Colonic mucosa (tissue), 4 donors: ENCODE measurements around the gene IRF6. TPM values are rescaled to one million over a fixed set of nuclear protein-coding genes. Genes with fewer than 3 reads are reported as not detected.

Source experiments
- DNase-seq: peaks from one replicate; pipeline ENCODE4 v3.0.0-alpha.2; 2020
- H3K27ac ChIP-seq: fragments of 200-600 bp; one replicate; pipeline ENCODE4 v1.8.0; 2021
- H3K27me3 ChIP-seq: fragments of 200-600 bp; one replicate; pipeline ENCODE4 v1.8.0; 2021
- H3K36me3 ChIP-seq: fragments of 200-600 bp; one replicate; pipeline ENCODE4 v1.8.0; 2021
- H3K4me1 ChIP-seq: fragments of 200-600 bp; one replicate; pipeline ENCODE4 v1.8.0; 2021; ENCODE audit warnings: mild to moderate bottlenecking
- H3K4me3 ChIP-seq: fragments of 200-600 bp; one replicate; pipeline ENCODE4 v1.8.0; 2021
- H3K9ac ChIP-seq, 2 donors: one replicate each; pipeline ENCODE4 v1.7.0; 2013; ENCODE audit warnings: control low read depth in 2 of 2, low read depth in 2 of 2, low read length in 2 of 2
- H3K9me3 ChIP-seq: fragments of 200-600 bp; one replicate; pipeline ENCODE4 v1.8.0; 2021
- CTCF ChIP-seq: fragments of 200-600 bp; IDR thresholded peaks from one replicate; pipeline ENCODE4 v1.8.0; 2022; ENCODE audit warnings: antibody characterized with exemption, mild to moderate bottlenecking
- intact Hi-C: fragments of 100-400 bp; cut with DNase I; formaldehyde crosslinking; loops from one replicate; pipeline ENCODE4 v1.14.1; 2022
- total RNA-seq, 2 donors: library from RNA; stranded (reverse); fragmentation: NEBNext Ultra II Directional in 1 of 2; extraction: Animal tissue kit (Norgen Biotek cat#: 25700) in 1 of 2; gene quantifications; one replicate each; pipeline ENCODE4 v1.2.1, GENCODE V29; 2021
- donor health status: healthy.
- donor health status: DM: no; HTN: no; CAD: no.
- donor health status: DM: no; HTN: no; CAD: no.

The IRF6 gene
- total RNA-seq, 2 donors from 2014 or later, result 87.5 to 133 TPM

GRCh38 chr1:209830722-209831121 lies 24.8 kb upstream of the IRF6 start:
- Histone ChIP-seq H3K36me3 (no peaks in the 10 kb centered on the region), H3K4me3 (no peak overlapping the region), H3K9ac (no peak overlapping the region), H3K4me1 (peaks cover 10% of the 10 kb centered on the region), H3K27ac (no peak overlapping the region), H3K27me3 (no peaks in the 10 kb centered on the region), H3K9me3 (no peaks in the 10 kb centered on the region)
- no peak for TF ChIP-seq CTCF
- intact Hi-C loops, result no loop called here
- no peak for DNase-seq

DNA sequence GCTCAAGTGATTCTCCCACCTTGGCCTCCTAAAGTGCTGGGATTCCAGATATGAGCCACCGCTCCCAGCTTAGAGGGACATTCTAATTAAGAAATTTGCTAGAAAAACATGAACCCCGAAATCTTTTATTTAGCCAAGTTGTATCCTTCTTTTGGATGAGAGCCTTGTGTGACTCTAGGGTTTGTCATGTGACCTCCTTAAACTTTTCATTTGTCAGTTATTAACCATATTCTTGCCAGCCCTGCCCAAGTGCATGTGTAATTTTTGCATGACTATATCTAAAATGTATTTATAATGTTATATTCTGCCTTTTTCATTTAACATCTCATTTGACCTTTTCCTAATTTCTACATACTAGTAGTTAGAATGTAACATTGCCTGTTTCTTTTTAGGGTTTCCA lies 23.8 kb upstream of the IRF6 start:
- intact Hi-C loops, result no loop called here
- Histone ChIP-seq H3K4me1 (peaks cover 10% of the 10 kb centered on the region), H3K36me3 (no peaks in the 10 kb centered on the region), H3K27me3 (no peaks in the 10 kb centered on the region), H3K4me3 (no peak overlapping the region), H3K9me3 (no peaks in the 10 kb centered on the region), H3K27ac (no peak overlapping the region), H3K9ac (no peak overlapping the region)
- DNase-seq, result no peak
- no peak for TF ChIP-seq CTCF

DNA sequence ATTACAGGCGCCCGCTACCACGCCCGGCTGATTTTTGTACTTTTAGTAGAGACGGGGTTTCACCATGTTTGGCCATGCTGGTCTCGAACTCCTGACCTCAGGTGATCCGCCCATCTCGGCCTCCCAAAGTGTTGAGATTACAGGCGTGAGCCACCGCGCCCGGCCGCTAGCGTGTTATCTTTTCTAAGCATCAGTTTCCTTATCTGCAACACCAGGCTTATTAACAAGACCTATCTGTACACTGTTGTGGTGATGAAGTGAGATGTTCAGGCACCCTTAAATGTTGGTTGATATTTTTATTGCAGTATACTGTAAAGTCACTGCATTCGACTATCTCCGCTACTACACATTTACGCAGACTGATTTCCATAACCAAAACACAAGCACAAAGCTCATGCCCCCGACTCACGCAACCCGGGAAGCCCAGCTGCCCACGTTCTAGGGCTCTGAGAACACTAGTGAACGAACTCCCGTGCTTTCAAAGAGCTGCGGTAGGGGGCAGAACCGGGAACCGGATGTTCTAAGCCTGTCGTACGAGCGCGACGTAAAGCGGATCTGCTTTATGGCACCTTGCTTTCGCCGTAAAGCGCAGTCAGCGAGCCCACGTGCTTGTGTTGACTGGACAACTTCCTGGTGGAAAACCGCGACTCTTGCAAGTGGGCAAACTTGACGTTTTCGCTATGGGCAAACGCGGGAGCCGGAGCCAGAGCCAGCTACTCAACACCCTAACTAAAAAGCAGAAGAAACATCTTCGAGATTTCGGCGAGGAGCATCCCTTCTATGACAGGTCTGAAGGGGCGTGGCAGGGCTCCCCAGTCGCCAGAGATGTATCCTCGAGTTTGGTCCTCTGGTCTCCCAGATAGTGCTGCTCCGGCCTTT lies 21.7 kb upstream of the IRF6 start, which contains the start of gene UTP25:
UTP25 (plus strand) TSS at position 589 of the 879 bp plus-strand sequence; CDS start at position 681, 92 bp downstream.
- peak within 1 kb of the TSS; percentile 68 for H3K27ac ChIP-seq
- peak; percentile 96 for DNase-seq
- intact Hi-C loops, result no loop called here
- peak within 1 kb of the TSS; percentile 28 to 77 for H3K9ac ChIP-seq
- no peaks in the 10 kb centered on the region for H3K36me3 ChIP-seq
- H3K9me3 ChIP-seq, result no peaks in the 10 kb centered on the region
- H3K4me3 ChIP-seq, result peak within 1 kb of the TSS; percentile 90
- peaks cover 10% of the 10 kb centered on the region for H3K4me1 ChIP-seq
- peak; percentile 55 for TF ChIP-seq CTCF
- no peaks in the 10 kb centered on the region for H3K27me3 ChIP-seq

DNA sequence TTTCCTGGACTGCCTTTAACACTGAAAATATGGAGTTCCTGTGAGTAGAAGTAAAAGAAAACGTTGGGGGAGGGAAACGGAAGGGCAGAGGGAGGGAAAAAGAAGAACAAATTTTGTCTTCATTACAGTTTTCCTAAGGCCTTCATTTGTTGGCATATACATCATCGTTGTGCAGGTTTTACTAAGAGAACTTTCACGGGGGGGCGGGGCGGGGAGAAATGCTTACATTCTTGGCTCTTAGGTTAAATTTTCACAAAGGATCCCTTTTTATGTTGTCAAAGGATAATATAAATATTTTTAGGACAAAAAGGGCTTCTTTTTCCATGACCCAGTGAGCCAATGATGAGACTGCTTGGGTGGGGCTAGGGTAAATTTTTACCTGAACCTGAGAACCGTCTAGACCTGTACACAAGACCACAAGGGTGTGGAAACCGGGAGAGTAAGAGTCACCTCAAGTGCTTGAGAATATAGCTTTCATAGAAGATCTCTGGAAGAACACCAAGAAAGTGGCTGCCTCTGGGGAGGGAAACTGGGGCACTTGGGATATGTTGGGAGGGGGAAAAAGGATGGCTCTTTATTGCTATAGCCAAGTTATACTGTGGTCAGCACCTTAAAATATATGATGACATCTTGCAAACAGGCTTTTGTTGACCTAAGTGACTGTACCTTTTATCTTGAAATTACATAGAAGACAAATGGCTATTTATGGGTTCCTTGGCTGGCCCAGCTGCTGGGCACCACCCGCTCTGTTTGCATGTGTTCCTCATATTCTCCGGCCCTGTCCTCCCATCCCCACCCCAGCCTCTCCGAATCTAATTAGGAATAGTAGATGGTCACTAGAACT lies 19.9 kb upstream of the IRF6 start:
- Histone ChIP-seq H3K4me3 (no peak overlapping the region), H3K36me3 (no peaks in the 10 kb centered on the region), H3K27me3 (no peaks in the 10 kb centered on the region), H3K9me3 (no peaks in the 10 kb centered on the region), H3K27ac (peak overlapping the region; percentile 20), H3K9ac (no peak overlapping the region), H3K4me1 (peaks cover 10% of the 10 kb centered on the region)
- intact Hi-C loops, result no loop called here
- peak; percentile 36 for DNase-seq
- TF ChIP-seq CTCF, result no peak
